ENCODE results near the gene INPP5A. TPM values are rescaled to one million over a fixed set of nuclear protein-coding genes. Genes with fewer than 3 reads are reported as not detected.

INPP5A gene
- total and polyA plus RNA-seq, 2 of the 13 experiments (the other 11 are each of a cell fraction or from before 2014, with no cell fraction given), result 17.5 to 37.9 TPM

DNA sequence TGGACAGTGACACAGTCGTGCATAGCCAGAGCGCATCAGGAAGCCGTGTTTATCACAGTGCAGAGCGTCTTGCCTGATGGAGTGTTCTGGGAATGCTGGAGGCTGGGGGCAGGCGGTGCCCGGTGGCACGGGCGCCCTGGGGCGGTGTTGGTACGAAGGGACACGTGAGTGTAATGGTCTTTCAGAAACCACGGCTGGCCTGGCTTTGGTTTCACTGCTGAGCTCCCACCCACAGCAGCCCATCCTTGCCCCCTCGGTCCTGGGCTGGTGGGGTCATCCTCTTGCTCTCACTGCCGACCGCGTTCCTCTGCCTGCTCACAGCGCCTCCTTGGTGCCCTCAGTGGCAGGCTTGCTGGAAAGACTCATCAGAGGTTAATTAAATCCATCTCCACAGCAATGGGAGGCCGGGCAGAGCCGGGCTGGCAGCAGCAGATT is 197.8 kb downstream of the INPP5A start (continued):
- TF ChIP-seq ZNF7 (CRISPR knock-in tag; IDR thresholded peaks at IDR 0.05), result no peak
- no peak for TF ChIP-seq NFYC (CRISPR knock-in tag; IDR thresholded peaks at IDR 0.05)
- TF ChIP-seq FLYWCH1 (CRISPR knock-in tag; IDR thresholded peaks at IDR 0.05), result no peak
- no peak for TF ChIP-seq ARNTL (CRISPR knock-in tag; IDR thresholded peaks at IDR 0.05)
- TF ChIP-seq, protein P1, sequence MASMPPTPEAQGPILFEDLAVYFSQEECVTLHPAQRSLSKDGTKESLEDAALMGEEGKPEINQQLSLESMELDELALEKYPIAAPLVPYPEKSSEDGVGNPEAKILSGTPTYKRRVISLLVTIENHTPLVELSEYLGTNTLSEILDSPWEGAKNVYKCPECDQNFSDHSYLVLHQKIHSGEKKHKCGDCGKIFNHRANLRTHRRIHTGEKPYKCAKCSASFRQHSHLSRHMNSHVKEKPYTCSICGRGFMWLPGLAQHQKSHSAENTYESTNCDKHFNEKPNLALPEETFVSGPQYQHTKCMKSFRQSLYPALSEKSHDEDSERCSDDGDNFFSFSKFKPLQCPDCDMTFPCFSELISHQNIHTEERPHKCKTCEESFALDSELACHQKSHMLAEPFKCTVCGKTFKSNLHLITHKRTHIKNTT (CRISPR knock-in tag; IDR thresholded peaks at IDR 0.05), result no peak

DNA sequence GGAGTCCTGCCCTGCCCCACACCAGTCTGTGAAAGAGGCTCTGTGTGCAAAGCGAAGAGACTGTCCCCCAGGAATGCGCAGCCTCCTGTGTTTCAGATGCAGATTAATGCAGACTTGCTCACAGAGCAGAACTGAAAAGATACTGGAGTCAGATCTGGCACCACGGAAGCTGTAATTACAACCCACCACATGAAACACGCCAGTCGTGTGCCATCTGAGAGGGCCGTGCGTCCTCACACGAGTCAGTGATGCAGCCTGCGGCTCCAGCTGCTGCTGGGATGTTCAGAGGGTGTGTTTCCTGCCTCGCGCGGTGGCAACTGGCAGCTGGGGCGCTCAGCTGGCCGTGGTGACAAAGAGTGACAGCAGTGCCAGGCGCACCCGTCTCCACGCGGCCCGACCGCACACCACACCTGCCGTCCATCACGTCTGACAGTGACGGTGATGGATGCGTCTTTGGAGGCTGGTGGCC is 198.4 kb downstream of the INPP5A start:
- H3K9me3 ChIP-seq (ENCODE audit: low read length), result no peaks in the 10 kb centered on the region
- FAIRE-seq (no peak), DNase-seq (ENCODE audit: low spot score) (no peak), ATAC-seq (no peak)
- intact Hi-C loops (cut with micrococcal nuclease; ENCODE audit: unreplicated experiment) (no loop called here), in situ Hi-C loops (cut with HindIII; ENCODE audit: extremely low pct_ligation_motif_present, low pct_unique_long_range_greater_than_20kb) (no loop called here)
- H3K27ac ChIP-seq (ENCODE audit: extremely low read length, insufficient read depth, low read length), result no peak overlapping the region
- peaks cover 10% of the 10 kb centered on the region for H3K4me1 ChIP-seq (ENCODE audit: insufficient read depth, low read length)
- H3K36me3 ChIP-seq (replicated peaks in 1 of 2; ENCODE audit: control insufficient read depth in 1 of 2, insufficient read depth in 2 of 2, low read length in 2 of 2), result peaks cover 0 to 5% of the 10 kb centered on the region in 2 experiments; a peak in 1 of 5 replicates
- no TSS peak for BruUV-seq (replicated peaks)
- no peak for TF ChIP-seq CAMTA2 (CRISPR knock-in tag; IDR thresholded peaks at IDR 0.05; ENCODE audit: borderline replicate concordance)
- TF ChIP-seq, protein P2, sequence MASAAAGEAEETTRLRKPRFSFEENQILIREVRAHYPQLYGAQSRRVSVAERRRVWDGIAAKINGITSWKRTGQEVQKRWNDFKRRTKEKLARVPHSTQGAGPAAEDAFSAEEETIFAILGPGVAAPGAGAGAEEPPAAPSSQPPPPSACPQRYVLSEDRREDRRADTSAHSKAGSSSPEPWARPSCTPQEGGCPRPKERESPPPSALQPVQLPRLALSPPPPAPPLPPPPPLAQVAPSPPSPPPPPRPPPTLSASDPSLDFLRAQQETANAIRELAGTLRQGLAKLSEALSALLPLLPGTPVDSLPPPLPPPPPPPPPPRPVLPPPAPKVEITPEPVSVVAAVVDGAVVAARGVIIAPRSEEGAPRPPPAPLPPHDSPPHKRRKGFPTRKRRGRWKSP (CRISPR knock-in tag; IDR thresholded peaks at IDR 0.05), result no peak
- TF ChIP-seq HOXA3 (CRISPR knock-in tag; IDR thresholded peaks at IDR 0.05), result no peak
- no peak for TF ChIP-seq LCORL (IDR thresholded peaks at IDR 0.05)
- TF ChIP-seq LCORL (CRISPR knock-in tag; IDR thresholded peaks at IDR 0.05), result no peak
- TF ChIP-seq NFIB (CRISPR knock-in tag; IDR thresholded peaks at IDR 0.05; ENCODE audit: borderline replicate concordance), result no peak
- no peak for TF ChIP-seq ZNF430 (CRISPR knock-in tag; IDR thresholded peaks at IDR 0.05)
- no peak overlapping the region for H3K4me2 ChIP-seq (ENCODE audit: low read depth, low read length)
- ChIA-PET CTCF (ENCODE audit: low intra/inter-chr PET ratio, low total read pairs) (no interaction called here), POLR2A (no interaction called here)
- no peak overlapping the region for H3K9ac ChIP-seq (ENCODE audit: insufficient read depth, low read depth, low read length)
- no peaks in the 10 kb centered on the region for H3K27me3 ChIP-seq (ENCODE audit: control insufficient read depth in 1 of 2, insufficient read depth in 2 of 2, low read length in 2 of 2)
- H3K79me2 ChIP-seq (ENCODE audit: insufficient read depth, low read length), result no peaks in the 10 kb centered on the region
- H4K20me1 ChIP-seq (ENCODE audit: insufficient read depth, low read length), result no peaks in the 10 kb centered on the region
- H3K4me3 ChIP-seq (replicated peaks in 1 of 3; ENCODE audit: insufficient read depth in 1 of 3, low read depth in 2 of 3, low read length in 3 of 3), result no peak overlapping the region
- no peak overlapping the region for H2AFZ ChIP-seq (ENCODE audit: low read length)
- 97% methylated on average over 21 of the region's 24 CpGs for WGBS (ENCODE audit: low lambda C conversion rate)

Measured in HepG2 (cell line).